ENCODE data around the gene LRRN4. TPM values are rescaled to one million over a fixed set of nuclear protein-coding genes. Genes with fewer than 3 reads are reported as not detected.

Gene LRRN4
- total RNA-seq, 2 donors from 2014 or later, result 1.6 to 7.6 TPM

DNA sequence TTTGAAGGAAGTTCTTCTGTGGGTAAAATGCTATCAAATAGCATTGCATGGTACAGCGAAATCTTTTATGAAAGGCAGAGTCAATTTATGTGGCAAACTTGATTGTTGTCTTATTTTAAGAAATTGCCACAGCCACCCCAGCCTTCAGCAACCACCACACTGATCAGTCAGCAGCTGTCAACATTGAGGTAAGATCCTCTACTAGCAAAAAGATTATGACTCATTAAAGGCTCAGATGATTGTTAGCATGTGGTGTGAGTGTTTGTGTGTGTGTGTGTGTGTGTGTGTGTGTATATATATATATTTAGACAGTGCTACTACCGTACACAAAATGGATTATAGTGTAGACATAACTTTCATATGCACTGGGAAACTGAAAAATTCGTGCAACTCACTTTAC is 27.8 kb downstream of the LRRN4 start:
- TF ChIP-seq, protein P1, sequence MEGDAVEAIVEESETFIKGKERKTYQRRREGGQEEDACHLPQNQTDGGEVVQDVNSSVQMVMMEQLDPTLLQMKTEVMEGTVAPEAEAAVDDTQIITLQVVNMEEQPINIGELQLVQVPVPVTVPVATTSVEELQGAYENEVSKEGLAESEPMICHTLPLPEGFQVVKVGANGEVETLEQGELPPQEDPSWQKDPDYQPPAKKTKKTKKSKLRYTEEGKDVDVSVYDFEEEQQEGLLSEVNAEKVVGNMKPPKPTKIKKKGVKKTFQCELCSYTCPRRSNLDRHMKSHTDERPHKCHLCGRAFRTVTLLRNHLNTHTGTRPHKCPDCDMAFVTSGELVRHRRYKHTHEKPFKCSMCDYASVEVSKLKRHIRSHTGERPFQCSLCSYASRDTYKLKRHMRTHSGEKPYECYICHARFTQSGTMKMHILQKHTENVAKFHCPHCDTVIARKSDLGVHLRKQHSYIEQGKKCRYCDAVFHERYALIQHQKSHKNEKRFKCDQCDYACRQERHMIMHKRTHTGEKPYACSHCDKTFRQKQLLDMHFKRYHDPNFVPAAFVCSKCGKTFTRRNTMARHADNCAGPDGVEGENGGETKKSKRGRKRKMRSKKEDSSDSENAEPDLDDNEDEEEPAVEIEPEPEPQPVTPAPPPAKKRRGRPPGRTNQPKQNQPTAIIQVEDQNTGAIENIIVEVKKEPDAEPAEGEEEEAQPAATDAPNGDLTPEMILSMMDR (conservative IDR thresholded peaks at IDR 0.05), result no peak
- no peaks in the 10 kb centered on the region for H3K4me1 ChIP-seq (ENCODE audit: control insufficient read depth, insufficient read depth, low read length)
- no peak overlapping the region for H3K9ac ChIP-seq (ENCODE audit: extremely low read depth, low read length, poor library complexity, severe bottlenecking)
- no peaks in the 10 kb centered on the region for H3K4me1 Mint-ChIP-seq
- H3K4me3 Mint-ChIP-seq, result no peak overlapping the region
- DNase-seq, result no peak
- no peaks in the 10 kb centered on the region for H3K27me3 ChIP-seq (ENCODE audit: control insufficient read depth, insufficient read depth, low read length, poor library complexity, severe bottlenecking)
- H3K27ac Mint-ChIP-seq, result no peak overlapping the region
- peaks cover 21% of the 10 kb centered on the region for H3K9me3 Mint-ChIP-seq
- H3K36me3 ChIP-seq (ENCODE audit: control insufficient read depth, insufficient read depth, low read length), result peaks cover 70% of the 10 kb centered on the region
- H3K27ac ChIP-seq (ENCODE audit: low read depth, low read length), result no peak overlapping the region
- H3K36me3 Mint-ChIP-seq (ENCODE audit: low read depth), result peaks cover 57% of the 10 kb centered on the region
- no peaks in the 10 kb centered on the region for H3K27me3 Mint-ChIP-seq (ENCODE audit: insufficient read depth)
- no peak overlapping the region for H3K4me3 ChIP-seq (ENCODE audit: low read length)
- peaks cover 40% of the 10 kb centered on the region for H3K9me3 ChIP-seq (ENCODE audit: control insufficient read depth, low read length)
- whole genome bisulfite sequencing, 2 experiments (ENCODE audit: insufficient coverage in 1 of 2, insufficient read length in 1 of 2), result 93 to 100% methylated on average over 1 to 3 of the region's 3 CpGs

DNA sequence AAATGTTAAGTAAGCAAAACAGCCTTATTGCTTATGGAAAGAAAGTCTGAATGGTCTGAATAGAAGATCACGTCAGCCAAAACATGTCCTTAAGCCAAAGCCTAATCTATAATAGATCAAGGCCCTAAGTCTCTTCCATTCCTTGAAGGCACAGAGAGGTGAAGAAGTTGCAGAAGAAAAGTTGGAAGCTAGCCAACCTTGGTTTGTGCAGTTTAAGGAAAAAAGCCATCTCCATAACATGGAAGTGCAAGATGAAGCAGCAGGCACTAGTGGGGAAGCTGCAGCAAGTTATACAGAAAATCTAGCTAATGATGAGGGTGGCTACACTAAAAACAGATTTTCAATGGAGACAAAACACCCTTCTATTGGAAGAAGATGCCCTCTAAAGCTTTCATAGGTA is 29.1 kb downstream of the LRRN4 start:
- Mint-ChIP-seq H3K27ac (no peak overlapping the region), H3K36me3 (ENCODE audit: low read depth) (peaks cover 66% of the 10 kb centered on the region), H3K4me3 (no peak overlapping the region), H3K4me1 (no peaks in the 10 kb centered on the region), H3K27me3 (ENCODE audit: insufficient read depth) (no peaks in the 10 kb centered on the region), H3K9me3 (peaks cover 22% of the 10 kb centered on the region)
- no peak for DNase-seq
- no peak overlapping the region for H3K9ac ChIP-seq (ENCODE audit: extremely low read depth, low read length, poor library complexity, severe bottlenecking)
- TF ChIP-seq, protein P1 (conservative IDR thresholded peaks at IDR 0.05), result no peak
- peaks cover 66% of the 10 kb centered on the region for H3K36me3 ChIP-seq (ENCODE audit: control insufficient read depth, insufficient read depth, low read length)
- no peak overlapping the region for H3K27ac ChIP-seq (ENCODE audit: low read depth, low read length)
- no peaks in the 10 kb centered on the region for H3K4me1 ChIP-seq (ENCODE audit: control insufficient read depth, insufficient read depth, low read length)
- peak overlapping the region; percentile 56 for H3K4me3 ChIP-seq (ENCODE audit: low read length)
- H3K9me3 ChIP-seq (ENCODE audit: control insufficient read depth, low read length), result peaks cover 40% of the 10 kb centered on the region
- 90% methylated on average over 1 of the region's 1 CpG; no CpG with 5 or more reads in 1 of the 2 experiments for WGBS, 2 experiments (ENCODE audit: insufficient coverage in 1 of 2, insufficient read length in 1 of 2)
- no peaks in the 10 kb centered on the region for H3K27me3 ChIP-seq (ENCODE audit: control insufficient read depth, insufficient read depth, low read length, poor library complexity, severe bottlenecking)

DNA sequence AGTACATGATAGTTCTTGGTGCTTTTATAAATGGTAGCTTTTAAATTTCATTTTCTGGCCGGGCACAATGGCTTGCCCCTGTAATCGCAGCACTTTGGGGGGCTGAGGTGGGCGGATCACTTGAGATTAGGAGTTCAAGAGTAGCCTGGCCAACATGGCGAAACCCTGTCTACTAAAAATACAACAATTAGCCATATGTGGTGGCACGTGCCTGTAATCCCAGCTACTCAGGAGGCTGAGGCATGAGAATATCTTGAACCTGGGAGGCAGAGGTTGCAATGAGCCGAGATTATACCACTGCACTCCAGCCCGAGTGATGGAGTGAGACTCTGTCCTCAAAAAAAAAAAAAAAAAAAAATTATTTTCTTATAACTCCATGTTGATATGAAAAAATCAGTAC is 36.0 kb downstream of the LRRN4 start:
- TF ChIP-seq, protein P1 (conservative IDR thresholded peaks at IDR 0.05), result no peak
- Histone ChIP-seq H3K9ac (ENCODE audit: extremely low read depth, low read length, poor library complexity, severe bottlenecking) (no peak overlapping the region), H3K9me3 (ENCODE audit: control insufficient read depth, low read length) (peaks cover 8% of the 10 kb centered on the region), H3K4me3 (ENCODE audit: low read length) (no peak overlapping the region), H3K27ac (ENCODE audit: low read depth, low read length) (no peak overlapping the region), H3K36me3 (ENCODE audit: control insufficient read depth, insufficient read depth, low read length) (peaks cover 68% of the 10 kb centered on the region), H3K4me1 (ENCODE audit: control insufficient read depth, insufficient read depth, low read length) (no peaks in the 10 kb centered on the region), H3K27me3 (ENCODE audit: control insufficient read depth, insufficient read depth, low read length, poor library complexity, severe bottlenecking) (no peaks in the 10 kb centered on the region)
- Mint-ChIP-seq H3K4me3 (no peak overlapping the region), H3K27me3 (ENCODE audit: insufficient read depth) (no peaks in the 10 kb centered on the region), H3K9me3 (peaks cover 1% of the 10 kb centered on the region), H3K4me1 (no peaks in the 10 kb centered on the region), H3K27ac (no peak overlapping the region), H3K36me3 (ENCODE audit: low read depth) (peaks cover 64% of the 10 kb centered on the region)
- DNase-seq, result no peak
- 89 to 97% methylated on average over 5 to 7 of the region's 7 CpGs for WGBS, 2 experiments (ENCODE audit: insufficient coverage in 1 of 2, insufficient read length in 1 of 2)
